Mesenchymal stem cell (in vitro differentiated cells and primary cell): ENCODE data around the gene GHR.
A peak's percentile ranks its signal among the peaks of the same experiment; 100 is the strongest.

ENCODE experiments used
- DNase-seq: peaks from one replicate; pipeline ENCODE4 v3.0.0-alpha.2; 2013
- H2AFZ ChIP-seq: one replicate; pipeline ENCODE4 v1.6.1; 2013; ENCODE audit warnings: low read depth, mild to moderate bottlenecking, control low read depth, inconsistent platforms, low read length, moderate library complexity
- H2AK5ac ChIP-seq: 2 replicates; pipeline ENCODE4 v1.6.1; 2013; ENCODE audit warnings: low read length, moderate library complexity, mild to moderate bottlenecking, inconsistent platforms; ENCODE audit not compliant: severe bottlenecking
- H2BK120ac ChIP-seq: one replicate; pipeline ENCODE4 v1.6.1; 2013; ENCODE audit warnings: low read depth, mild to moderate bottlenecking, inconsistent platforms, low read length, moderate library complexity
- H2BK12ac ChIP-seq, 2 experiments: one replicate each; pipeline ENCODE4 v1.6.1; 2013; ENCODE audit warnings: inconsistent platforms in 2 of 2, low read length in 2 of 2, mild to moderate bottlenecking in 2 of 2, moderate library complexity in 2 of 2, control low read depth in 1 of 2
- H2BK15ac ChIP-seq: one replicate; pipeline ENCODE4 v1.6.1; 2013; ENCODE audit warnings: mild to moderate bottlenecking, low read depth, inconsistent platforms; ENCODE audit not compliant: poor library complexity, severe bottlenecking
- H2BK5ac ChIP-seq: 2 replicates; pipeline ENCODE4 v1.6.1; 2013; ENCODE audit warnings: low read depth, mild to moderate bottlenecking, low read length, control low read depth, inconsistent platforms; ENCODE audit not compliant: poor library complexity, severe bottlenecking
- H3K14ac ChIP-seq, 2 experiments: one replicate each; pipeline ENCODE4 v1.6.1; 2013; ENCODE audit warnings: inconsistent platforms in 2 of 2, low read length in 2 of 2, control low read depth in 1 of 2, mild to moderate bottlenecking in 1 of 2, moderate library complexity in 1 of 2
- H3K18ac ChIP-seq, 2 experiments: one replicate each; pipeline ENCODE4 v1.6.1; 2013; ENCODE audit warnings: inconsistent platforms in 2 of 2, low read length in 2 of 2, control low read depth in 1 of 2, low read depth in 1 of 2, mild to moderate bottlenecking in 1 of 2
- H3K23ac ChIP-seq, 2 experiments: one replicate each; pipeline ENCODE4 v1.6.1; 2013; ENCODE audit warnings: inconsistent platforms in 2 of 2, low read length in 2 of 2, mild to moderate bottlenecking in 2 of 2, moderate library complexity in 2 of 2, control low read depth in 1 of 2
- H3K27ac ChIP-seq: 2 replicates; pipeline ENCODE4 v1.5.1; 2013; ENCODE audit warnings: mild to moderate bottlenecking, moderate library complexity, low read length, control low read depth, inconsistent platforms; ENCODE audit not compliant: poor library complexity, severe bottlenecking
- H3K27me3 ChIP-seq, 2 experiments: 2 replicates each; pipeline versions ENCODE4 v1.6.1 to v1.7.0; 2013; ENCODE audit warnings: low read length in 2 of 2, mild to moderate bottlenecking in 2 of 2, moderate library complexity in 2 of 2, control low read depth in 1 of 2, inconsistent platforms in 1 of 2; ENCODE audit not compliant: control insufficient read depth in 1 of 2, insufficient read depth in 1 of 2
- H3K36me3 ChIP-seq, 2 experiments: 2 replicates each; pipeline versions ENCODE4 v1.6.1 to v1.7.0; 2013; ENCODE audit warnings: low read length in 2 of 2, control low read depth in 1 of 2, inconsistent platforms in 1 of 2, low read depth in 1 of 2, mild to moderate bottlenecking in 1 of 2; ENCODE audit not compliant: insufficient read depth in 2 of 2, control insufficient read depth in 1 of 2
- H3K4ac ChIP-seq, 2 experiments: one replicate each; pipeline ENCODE4 v1.6.1; 2013; ENCODE audit warnings: inconsistent platforms in 2 of 2, low read length in 2 of 2, mild to moderate bottlenecking in 2 of 2, moderate library complexity in 2 of 2, control low read depth in 1 of 2, low read depth in 1 of 2
- H3K4me1 ChIP-seq: 2 replicates; pipeline ENCODE4 v1.6.1; 2013; ENCODE audit warnings: low read depth, low read length, control low read depth; ENCODE audit not compliant: control insufficient read depth, insufficient read depth
- H3K4me2 ChIP-seq: 2 replicates; pipeline ENCODE4 v1.6.1; 2013; ENCODE audit warnings: low read length, mild to moderate bottlenecking, inconsistent platforms; ENCODE audit not compliant: poor library complexity, severe bottlenecking
- H3K4me3 ChIP-seq, 2 experiments: 2 replicates each; pipeline versions ENCODE4 v1.5.1 to v1.7.0; 2013; ENCODE audit warnings: low read length in 2 of 2, mild to moderate bottlenecking in 2 of 2, control low read depth in 1 of 2, low read depth in 1 of 2; ENCODE audit not compliant: insufficient read depth in 1 of 2
- H3K79me1 ChIP-seq: replicated peaks from 2 replicates; pipeline ENCODE4 v1.6.1; 2013; ENCODE audit warnings: mild to moderate bottlenecking, control low read depth, low read length, inconsistent platforms; ENCODE audit not compliant: poor library complexity, severe bottlenecking
- H3K9ac ChIP-seq: 2 replicates; pipeline ENCODE4 v1.7.0; 2013; ENCODE audit warnings: mild to moderate bottlenecking, low read length, moderate library complexity
- H3K9me3 ChIP-seq: 2 replicates; pipeline ENCODE4 v1.7.0; 2013; ENCODE audit warnings: mild to moderate bottlenecking, low read length; ENCODE audit not compliant: control insufficient read depth
- H4K8ac ChIP-seq: one replicate; pipeline ENCODE4 v1.6.1; 2013; ENCODE audit warnings: inconsistent platforms, mild to moderate bottlenecking, low read length, moderate library complexity
- H4K91ac ChIP-seq: one replicate; pipeline ENCODE4 v1.6.1; 2013; ENCODE audit warnings: mild to moderate bottlenecking, low read length, inconsistent platforms
- WGBS: methylation state at CpG from one replicate; pipeline ENCODE4 v1.1.7; 2013; ENCODE audit warnings: mixed read lengths; 5-methylcytosine and 5-hydroxymethylcytosine counted together

The GHR gene

DNA sequence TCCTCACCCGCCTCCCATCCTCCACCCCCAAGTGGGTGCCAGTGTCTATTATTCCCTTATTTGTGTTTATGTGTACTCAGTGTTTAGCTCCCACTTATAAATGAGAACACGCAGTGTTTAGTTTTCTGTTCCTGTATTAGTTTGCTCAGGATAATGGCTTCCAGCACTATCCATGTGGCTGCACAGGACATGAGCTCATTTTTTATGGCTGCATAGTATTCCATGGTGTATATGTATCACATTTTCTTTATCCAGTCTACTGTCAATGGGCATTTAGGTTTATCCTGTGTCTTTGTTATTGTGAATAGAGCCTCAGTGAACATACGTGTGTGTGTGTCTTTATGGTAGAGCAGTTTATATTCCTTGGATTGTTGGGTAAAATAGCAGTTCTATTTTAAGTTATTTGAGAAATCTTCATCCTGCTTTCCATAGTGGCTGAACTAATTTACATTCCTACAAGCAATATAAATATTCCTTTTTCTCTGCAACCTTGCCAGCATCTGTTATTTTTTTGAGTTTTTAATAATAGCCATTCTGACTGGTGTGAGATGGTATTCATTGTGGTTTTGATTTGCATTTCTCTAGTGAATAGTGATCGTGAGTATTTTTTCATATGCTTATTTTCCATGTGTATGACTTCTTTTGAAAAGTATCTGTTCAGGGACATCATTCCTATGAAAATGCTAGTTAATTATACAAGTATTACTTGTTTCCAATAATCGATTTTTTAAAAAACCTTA lies 169.3 kb downstream of the GHR start:
- Histone ChIP-seq H2BK5ac (no peak overlapping the region), H3K36me3 (no peaks in the 10 kb centered on the region), H2BK15ac (no peak overlapping the region), H3K27me3 (no peaks in the 10 kb centered on the region), H2BK120ac (no peak overlapping the region), H3K4me2 (no peak overlapping the region), H3K4ac (no peak overlapping the region), H4K91ac (no peak overlapping the region), H3K27ac (no peak overlapping the region), H3K79me1 (no peaks in the 10 kb centered on the region), H2AK5ac (no peak overlapping the region), H3K9ac (no peak overlapping the region), H3K18ac (no peak overlapping the region), H3K23ac (no peak overlapping the region), H3K14ac (no peak overlapping the region), H3K4me1 (no peaks in the 10 kb centered on the region), H3K4me3 (no peak overlapping the region), H2BK12ac (no peak overlapping the region), H4K8ac (no peak overlapping the region), H3K9me3 (no peaks in the 10 kb centered on the region), H2AFZ (no peak overlapping the region)
- DNase-seq = no peak
- WGBS = 95% methylated on average over 4 of the region's 5 CpGs

DNA sequence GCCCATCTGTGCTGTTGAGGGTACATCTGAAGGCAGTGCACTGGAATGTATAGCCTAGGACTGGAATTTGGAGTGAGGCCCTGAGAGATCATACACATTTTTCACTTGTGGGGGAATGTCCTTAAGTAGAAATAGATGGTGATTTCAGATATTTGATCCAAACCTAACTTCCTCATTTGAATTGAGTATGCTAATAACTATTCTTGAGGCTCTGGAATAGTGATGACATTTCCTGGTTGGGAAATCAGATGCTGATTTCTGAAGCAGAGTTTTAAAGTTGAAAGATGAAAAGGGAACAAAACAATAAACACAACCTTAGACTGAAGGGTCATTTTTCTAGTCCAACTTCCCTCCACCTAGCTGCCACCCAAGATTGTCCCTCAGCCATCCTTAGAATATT lies 170.4 kb downstream of the GHR start:
- Histone ChIP-seq H2BK12ac (no peak overlapping the region), H3K9me3 (no peaks in the 10 kb centered on the region), H4K8ac (no peak overlapping the region), H3K14ac (no peak overlapping the region), H3K18ac (peak overlapping the region in 1 of 2 experiments; percentile 77), H2BK15ac (no peak overlapping the region), H3K4ac (no peak overlapping the region), H3K27me3 (no peaks in the 10 kb centered on the region), H3K36me3 (no peaks in the 10 kb centered on the region), H2BK120ac (no peak overlapping the region), H3K27ac (no peak overlapping the region), H3K79me1 (no peaks in the 10 kb centered on the region), H3K9ac (no peak overlapping the region), H2AK5ac (no peak overlapping the region), H3K4me1 (no peaks in the 10 kb centered on the region), H4K91ac (no peak overlapping the region), H2AFZ (no peak overlapping the region), H3K23ac (no peak overlapping the region), H2BK5ac (no peak overlapping the region), H3K4me3 (no peak overlapping the region), H3K4me2 (no peak overlapping the region)
- DNase-seq = no peak

DNA sequence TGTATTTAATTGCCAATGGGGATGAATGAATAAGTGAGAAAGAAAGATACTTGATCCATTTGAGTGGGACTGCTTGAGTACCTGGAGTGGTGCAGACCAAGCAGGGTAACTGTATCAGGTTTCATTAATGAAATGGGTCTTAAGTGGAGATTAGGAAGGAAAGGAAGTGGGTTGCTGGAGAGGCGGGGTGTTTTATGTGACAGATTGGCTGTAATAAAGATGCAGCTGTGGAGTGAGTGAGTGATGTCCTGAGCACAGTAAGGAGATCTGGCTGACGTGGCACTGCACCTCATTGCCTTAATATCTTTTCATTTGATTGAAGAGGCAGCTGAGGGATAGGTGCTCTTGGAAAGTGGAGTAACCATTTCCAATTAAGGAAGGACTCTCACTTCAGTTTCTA lies 172.4 kb downstream of the GHR start:
- 54% methylated on average over 1 of the region's 2 CpGs for WGBS

DNA sequence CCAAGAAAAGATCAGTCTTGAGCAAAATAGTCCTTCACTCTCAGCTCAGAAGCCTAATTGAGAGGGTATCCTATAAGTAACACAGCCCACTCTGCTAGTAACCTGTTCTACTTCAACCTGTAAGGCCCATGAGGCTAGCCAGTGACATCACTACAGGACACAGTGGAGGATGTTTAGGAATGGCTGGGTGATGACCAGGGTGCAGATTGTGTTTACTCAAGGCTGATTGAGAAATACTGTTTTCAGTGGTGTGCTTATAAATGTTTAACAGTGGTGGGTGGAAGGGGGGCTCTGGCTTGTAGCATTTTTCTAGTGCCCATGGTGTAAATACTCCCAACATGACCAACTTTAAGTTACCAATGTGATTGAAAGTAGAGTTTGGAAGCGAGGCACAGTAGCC lies 173.6 kb downstream of the GHR start:
- Histone ChIP-seq H3K23ac (no peak overlapping the region), H4K91ac (no peak overlapping the region), H2BK15ac (no peak overlapping the region), H3K9me3 (no peaks in the 10 kb centered on the region), H3K18ac (no peak overlapping the region), H3K4me1 (no peaks in the 10 kb centered on the region), H3K27ac (no peak overlapping the region), H3K36me3 (no peaks in the 10 kb centered on the region), H3K79me1 (no peaks in the 10 kb centered on the region), H3K4me3 (no peak overlapping the region), H2BK120ac (no peak overlapping the region), H2BK5ac (no peak overlapping the region), H2BK12ac (no peak overlapping the region), H3K4ac (no peak overlapping the region), H3K27me3 (no peaks in the 10 kb centered on the region), H2AK5ac (no peak overlapping the region), H4K8ac (no peak overlapping the region), H2AFZ (no peak overlapping the region), H3K4me2 (no peak overlapping the region), H3K9ac (no peak overlapping the region), H3K14ac (no peak overlapping the region)
- no CpG with 5 or more reads among the region's 1 CpG for WGBS
- peak; percentile 43 for DNase-seq

More for the DNA sequence above, 172.4 kb downstream of the GHR start:
- Histone ChIP-seq H3K9ac (no peak overlapping the region), H2BK5ac (no peak overlapping the region), H3K4me3 (no peak overlapping the region), H3K4ac (no peak overlapping the region), H3K14ac (no peak overlapping the region), H3K4me2 (no peak overlapping the region), H3K18ac (no peak overlapping the region), H2BK120ac (no peak overlapping the region), H3K9me3 (no peaks in the 10 kb centered on the region), H3K27ac (no peak overlapping the region), H3K4me1 (no peaks in the 10 kb centered on the region), H2BK12ac (no peak overlapping the region), H3K23ac (no peak overlapping the region), H2BK15ac (no peak overlapping the region), H2AK5ac (no peak overlapping the region), H3K27me3 (no peaks in the 10 kb centered on the region), H2AFZ (no peak overlapping the region), H4K8ac (no peak overlapping the region), H3K36me3 (no peaks in the 10 kb centered on the region), H3K79me1 (no peaks in the 10 kb centered on the region), H4K91ac (no peak overlapping the region)
- DNase-seq = no peak
